Choroid plexus epithelial cell (primary cell): ENCODE results near the gene SYT2.

ENCODE experiments used
- DNase-seq: peaks from one replicate; pipeline ENCODE4 v3.0.0-alpha.2; 2010; ENCODE audit warnings: low read depth
- H3K4me3 ChIP-seq: 2 replicates; pipeline ENCODE4 v1.5.1; 2011; ENCODE audit warnings: low read depth, mild to moderate bottlenecking, control low read depth, low read length, moderate library complexity
- TF ChIP-seq, protein P1 (sequence below): conservative IDR thresholded peaks from 2 replicates; pipeline ENCODE4 v1.5.1; 2011; ENCODE audit warnings: low read depth, mild to moderate bottlenecking, control low read depth, inconsistent platforms, low read length, moderate library complexity

Gene SYT2

DNA sequence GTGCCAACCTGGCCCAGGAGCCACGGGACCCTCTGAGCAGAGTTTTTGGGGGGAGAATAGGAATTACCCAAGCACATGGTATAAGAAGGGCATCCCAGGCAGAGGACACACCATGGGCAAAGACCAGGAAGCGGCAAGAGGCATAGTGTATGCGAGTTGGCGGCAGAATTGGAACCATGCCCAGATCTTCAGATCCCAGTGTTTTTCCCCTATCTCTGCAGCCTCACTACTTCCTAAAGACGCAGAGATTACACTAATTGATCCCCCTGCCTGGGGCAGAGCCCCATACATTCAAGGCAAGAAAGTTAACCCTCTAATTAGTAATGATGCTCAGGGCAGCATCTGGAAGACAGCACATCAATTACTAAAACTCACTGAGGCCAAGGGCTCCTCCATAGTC is 48.2 kb downstream of the SYT2 start:
- TF ChIP-seq, protein P1, sequence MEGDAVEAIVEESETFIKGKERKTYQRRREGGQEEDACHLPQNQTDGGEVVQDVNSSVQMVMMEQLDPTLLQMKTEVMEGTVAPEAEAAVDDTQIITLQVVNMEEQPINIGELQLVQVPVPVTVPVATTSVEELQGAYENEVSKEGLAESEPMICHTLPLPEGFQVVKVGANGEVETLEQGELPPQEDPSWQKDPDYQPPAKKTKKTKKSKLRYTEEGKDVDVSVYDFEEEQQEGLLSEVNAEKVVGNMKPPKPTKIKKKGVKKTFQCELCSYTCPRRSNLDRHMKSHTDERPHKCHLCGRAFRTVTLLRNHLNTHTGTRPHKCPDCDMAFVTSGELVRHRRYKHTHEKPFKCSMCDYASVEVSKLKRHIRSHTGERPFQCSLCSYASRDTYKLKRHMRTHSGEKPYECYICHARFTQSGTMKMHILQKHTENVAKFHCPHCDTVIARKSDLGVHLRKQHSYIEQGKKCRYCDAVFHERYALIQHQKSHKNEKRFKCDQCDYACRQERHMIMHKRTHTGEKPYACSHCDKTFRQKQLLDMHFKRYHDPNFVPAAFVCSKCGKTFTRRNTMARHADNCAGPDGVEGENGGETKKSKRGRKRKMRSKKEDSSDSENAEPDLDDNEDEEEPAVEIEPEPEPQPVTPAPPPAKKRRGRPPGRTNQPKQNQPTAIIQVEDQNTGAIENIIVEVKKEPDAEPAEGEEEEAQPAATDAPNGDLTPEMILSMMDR = no peak
- no peak overlapping the region for H3K4me3 ChIP-seq
- no peak for DNase-seq

DNA sequence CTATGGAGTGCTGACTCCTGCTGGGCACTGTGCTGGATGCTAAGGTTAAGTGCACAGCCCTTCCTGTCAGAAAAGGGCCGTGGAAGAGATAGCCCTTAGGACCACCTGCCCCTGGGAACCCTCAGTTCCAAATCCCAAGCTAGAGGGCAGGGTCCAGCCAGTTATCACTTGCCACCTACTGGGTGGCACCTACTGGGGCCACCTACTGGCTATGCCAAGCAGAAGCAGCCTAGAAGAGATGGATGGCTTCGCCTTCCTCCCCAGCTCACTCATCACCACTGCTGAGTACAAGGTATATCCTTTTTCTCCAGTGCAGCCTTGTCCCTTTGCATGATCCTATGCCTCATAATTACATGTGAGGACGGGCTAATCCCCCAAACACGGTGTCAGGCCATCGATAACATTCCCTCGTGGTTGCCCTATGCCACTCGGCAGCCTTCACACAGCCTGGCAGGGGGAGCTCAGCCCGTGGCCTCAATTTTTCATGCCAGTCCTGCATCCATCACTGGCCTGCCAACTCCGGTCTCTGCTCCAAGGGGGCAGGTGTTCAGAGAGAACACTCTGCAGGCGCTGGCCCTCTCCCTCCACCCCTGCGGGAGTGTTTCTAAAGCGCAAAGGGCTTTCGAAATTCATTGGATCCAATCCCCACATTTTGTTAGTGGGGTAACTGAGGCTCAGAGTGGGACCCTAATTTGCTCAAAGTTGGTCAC is 49.0 kb downstream of the SYT2 start:
- no peak overlapping the region for H3K4me3 ChIP-seq
- DNase-seq = no peak
- TF ChIP-seq, protein P1 = peak; percentile 38

DNA sequence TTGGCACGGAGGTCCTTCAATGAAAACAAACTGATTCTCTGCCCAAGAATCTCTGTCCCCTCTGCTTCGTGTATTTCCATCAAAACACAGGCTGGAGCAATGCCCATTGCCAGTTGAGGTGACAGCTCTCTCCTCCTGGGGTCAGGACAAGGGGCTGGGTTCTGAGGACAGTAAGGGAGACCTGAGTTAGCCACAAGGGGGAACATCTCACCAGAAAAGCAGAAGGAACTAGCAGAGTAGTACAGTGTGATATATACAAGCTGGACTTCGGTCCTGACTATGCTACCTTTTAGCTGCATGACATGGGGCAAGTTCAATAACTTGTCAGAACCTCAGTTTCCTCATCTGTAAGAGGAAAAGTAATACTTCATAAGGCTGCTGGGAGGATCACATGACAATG is 50.3 kb downstream of the SYT2 start:
- TF ChIP-seq, protein P1 = peak; percentile 29
- no peak for DNase-seq
- H3K4me3 ChIP-seq = no peak overlapping the region

DNA sequence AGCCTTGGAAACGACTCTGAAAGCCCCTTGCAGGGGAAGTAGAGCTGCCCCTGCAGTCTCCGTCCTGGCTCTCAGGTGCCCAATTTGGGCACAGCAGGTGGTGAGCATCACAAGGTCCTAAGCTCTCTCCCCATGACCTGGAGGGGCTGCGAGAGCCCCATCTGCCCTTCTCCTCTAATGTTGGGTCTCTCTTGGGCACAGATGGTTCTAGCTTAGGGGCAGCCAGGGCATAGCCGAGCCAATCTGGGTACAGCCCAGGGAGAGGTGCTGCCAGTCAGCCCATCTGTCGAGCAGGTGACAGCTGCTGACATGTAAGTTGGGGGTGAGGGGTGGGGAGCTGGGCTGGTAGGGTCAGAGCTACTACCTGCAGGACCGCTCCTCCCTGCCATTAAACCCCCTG is 50.7 kb downstream of the SYT2 start:
- no peak for DNase-seq
- TF ChIP-seq, protein P1 = no peak
- H3K4me3 ChIP-seq = no peak overlapping the region

DNA sequence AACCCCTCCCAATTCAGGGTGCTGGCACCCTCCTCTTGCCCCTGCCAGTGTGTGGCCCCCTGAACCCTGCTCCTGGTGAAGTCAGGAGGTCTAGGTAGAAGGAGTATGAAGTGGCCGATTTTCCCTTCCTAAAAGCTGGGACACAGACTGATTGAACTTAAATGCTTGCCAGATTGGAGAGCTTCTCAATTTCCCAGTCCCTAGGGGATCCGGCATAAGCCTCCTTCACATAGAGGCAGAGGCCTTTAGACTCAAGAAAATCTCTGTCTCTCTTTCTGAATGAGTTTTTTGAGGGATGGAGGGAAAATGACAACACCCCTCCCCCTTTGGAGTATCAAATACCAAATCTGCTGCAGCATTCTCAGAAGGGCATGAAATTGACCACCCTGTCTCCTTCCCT is 51.5 kb downstream of the SYT2 start:
- no peak for DNase-seq
- H3K4me3 ChIP-seq = no peak overlapping the region
- TF ChIP-seq, protein P1 = no peak

DNA sequence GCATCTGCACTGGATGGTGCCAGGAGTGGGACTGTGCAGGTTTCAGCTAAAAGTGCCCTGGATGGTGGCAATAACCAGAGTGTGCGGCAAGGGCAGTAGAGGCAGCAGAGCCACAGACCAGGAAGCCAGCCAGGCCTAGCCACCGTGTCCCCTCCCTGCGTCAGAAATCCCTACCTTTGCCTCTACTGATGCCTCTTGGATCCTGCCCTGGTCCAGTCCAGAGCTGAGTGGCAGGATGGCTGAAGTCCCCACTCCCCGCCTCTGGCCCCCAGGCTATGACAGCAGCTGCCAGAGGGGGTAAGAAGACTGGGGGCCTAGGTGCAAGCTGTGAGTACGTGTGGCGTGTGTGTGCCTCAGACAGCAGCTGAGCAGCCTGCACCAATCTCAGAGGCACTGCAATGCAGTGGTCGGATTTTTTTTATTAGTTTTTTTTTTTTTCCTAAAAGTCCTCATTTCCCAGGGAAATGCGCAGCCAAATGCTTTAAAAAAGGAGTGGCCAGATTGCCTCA is 51.9 kb downstream of the SYT2 start:
- no peak overlapping the region for H3K4me3 ChIP-seq
- TF ChIP-seq, protein P1 = no peak
- DNase-seq = no peak
